GM21360 (cell line): ENCODE results near the gene HOMER1.

Source experiments
- ATAC-seq: cut with Tn5 transposase; IDR thresholded peaks from one replicate; pipeline ENCODE4 v1.9.1; 2021; ENCODE audit warnings: mild to moderate bottlenecking, moderate library complexity; ENCODE audit not compliant: unreplicated experiment

The HOMER1 gene

DNA sequence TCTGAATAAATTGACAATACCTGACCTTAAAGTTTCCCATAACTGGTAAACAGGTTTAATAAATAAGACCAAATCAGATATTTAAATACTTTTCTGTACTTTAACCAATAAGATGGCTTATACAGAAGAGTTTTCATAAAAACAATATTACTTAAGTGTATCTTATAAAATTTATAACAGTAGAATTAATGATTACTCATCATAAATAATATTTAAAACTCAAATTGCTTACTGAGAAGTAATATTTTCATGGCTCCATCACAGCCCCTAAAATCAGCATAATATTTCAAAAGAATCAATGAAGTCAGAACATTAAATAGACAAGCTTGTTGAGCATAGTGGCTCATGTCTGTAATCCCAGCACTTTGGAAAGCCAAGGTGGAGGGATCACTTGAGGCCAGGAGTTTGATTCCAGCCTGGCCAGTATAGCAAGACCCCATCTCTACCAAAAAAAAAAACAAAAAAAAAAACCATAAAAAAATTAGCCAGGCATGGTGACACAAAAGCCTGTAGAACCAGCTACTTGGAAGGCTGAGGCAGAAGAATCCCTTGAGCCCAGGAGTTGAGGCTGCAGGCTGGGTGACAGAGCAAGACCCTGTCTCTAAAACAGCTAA, 23.5 kb downstream of the HOMER1 start:
- no peak for ATAC-seq

DNA sequence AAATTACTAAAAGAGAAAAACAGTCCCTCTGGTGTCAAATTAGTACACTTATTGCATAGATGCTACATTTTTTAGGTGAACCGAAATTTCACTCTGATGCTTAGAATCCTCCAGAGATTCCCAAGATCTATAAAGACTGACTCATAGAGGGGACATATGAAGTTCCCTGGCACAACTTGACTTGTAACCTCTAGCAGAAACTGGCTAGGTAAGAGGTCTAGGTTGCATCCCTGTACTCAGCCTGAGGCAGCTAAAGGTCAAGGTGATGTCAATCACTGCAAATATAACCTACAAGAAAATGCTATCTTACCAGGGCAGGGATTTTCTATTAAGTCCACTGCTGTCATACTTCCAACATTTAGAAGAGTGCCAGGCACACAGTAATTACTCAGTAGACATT, 24.2 kb downstream of the HOMER1 start:
- no peak for ATAC-seq

DNA sequence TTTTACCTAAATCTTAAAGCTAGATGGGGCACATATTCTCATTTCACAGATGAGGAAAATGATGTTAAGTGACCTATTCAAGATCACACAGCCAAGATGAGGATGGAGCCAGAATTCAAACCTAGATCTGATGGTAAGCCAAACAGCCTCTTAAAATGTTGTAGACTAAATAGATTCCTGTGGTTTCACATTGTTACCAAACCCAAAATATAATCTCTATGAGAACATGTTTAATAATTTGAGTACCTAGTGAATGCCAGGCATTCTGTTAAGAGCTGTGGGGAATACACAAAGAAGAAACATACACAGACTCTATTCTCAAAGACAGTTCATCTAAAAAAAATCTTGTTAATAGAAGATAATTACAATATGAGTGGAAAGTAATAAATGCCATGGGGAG, 25.2 kb downstream of the HOMER1 start:
- ATAC-seq: no peak

DNA sequence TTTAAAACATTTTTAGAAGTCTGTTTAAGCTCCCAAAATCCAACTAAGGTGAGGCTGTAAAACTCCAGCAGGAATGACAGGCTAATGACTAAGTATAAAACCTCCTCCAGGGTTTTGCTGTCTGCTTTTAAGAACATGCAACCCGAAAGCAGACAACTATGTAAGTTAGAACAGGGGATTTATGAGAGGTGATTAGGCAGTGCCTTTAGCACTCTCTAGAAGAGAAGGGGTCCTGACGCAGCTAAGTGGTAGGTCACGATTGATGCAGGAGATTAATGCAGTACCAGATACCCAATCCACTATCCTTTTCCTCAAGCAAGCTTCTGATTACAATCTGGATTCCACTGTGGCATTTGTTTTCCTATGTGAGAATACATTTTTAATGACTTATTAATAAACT, 25.9 kb downstream of the HOMER1 start:
- ATAC-seq: no peak

DNA sequence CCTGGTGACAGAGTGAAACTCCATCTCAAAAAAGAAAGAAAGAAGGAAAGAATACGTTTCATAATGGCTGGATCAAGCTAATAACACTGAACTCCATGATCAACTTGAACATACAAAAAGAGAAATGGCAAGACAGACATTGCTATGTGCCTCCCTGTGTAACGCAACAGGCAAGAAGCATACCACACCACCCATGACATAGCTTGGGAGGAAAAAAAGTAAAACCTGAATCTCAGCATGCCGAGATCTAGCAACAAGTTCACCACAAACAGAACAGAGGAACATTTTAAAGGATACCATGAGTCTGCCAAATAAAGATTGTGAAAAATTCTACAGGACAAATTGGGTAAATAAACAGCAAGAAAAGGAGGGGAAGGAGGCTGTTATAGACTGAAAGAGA, 26.7 kb downstream of the HOMER1 start:
- ATAC-seq: no peak

DNA sequence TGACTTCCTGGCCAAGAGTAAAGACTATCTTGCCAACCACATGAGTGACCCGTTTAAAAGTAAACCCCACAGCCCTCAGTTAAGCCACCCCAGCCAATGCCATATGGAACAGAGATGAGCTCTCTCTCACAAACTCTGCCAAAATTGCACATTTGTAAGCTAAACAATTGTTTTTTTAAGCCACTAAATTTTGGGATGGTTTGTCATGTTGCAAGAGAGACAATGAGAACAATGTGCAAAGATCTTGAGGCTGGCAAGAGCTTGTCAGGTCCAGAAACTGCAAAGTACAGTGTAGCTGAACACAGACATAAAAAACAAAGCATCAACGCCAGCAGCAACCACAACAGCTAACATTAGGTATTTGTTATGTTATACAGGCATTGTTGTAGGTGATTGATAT, 27.8 kb downstream of the HOMER1 start:
- no peak for ATAC-seq

DNA sequence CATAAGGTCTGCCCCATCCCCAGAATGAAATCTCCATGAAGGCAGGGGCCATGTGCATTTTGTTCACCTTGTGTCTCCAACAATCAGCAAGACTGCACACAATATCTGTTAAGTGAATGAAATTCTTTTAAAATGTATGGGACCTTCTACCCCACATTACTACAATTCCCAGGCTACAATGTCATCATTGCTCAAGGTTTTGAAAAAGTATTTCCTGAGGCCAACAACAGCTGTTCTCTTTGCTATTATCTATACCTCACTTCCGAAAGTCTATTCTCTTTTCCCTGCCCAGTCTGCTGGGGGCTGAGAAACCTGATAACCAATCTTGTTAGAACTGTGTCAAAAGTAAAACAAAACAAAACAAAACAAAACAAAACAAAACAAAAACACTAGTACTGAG, 29.2 kb downstream of the HOMER1 start:
- ATAC-seq: no peak

DNA sequence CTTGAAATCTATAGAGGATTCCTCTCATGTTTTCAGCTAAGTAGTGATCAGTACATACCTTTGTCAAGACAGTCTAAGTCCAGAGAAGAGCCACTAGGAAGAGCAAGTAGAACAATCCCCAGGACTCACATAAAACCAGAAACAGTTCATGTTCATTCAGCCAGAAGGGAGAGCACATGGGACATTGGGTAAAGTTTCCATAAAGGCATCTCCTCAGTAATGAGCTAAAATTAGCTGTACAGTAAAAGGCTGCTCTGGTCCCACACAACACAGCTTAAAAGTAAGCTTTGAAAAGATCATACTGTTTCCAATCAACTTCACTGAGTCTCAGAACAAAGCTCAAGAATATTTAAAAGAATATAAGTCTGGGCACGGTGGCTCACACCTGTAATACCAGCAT, 32.4 kb downstream of the HOMER1 start:
- ATAC-seq: no peak

DNA sequence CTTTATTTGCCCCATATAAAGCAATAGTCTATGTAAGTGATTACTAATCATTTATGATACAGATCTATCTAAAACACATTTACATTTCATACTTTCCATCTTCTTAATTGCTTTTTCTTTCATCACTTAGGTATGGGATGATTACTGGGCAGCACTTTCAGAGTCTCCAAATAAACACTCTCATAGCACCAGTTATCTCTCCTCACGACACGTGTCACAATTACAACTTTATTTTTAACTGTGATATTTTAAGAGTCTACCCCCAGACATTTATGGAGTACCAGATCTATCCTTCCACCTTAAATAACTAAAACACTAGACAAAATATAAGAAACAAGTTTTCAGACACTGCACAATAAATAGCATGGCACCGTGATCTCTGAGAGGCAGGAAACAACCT, 32.9 kb downstream of the HOMER1 start:
- ATAC-seq: no peak

DNA sequence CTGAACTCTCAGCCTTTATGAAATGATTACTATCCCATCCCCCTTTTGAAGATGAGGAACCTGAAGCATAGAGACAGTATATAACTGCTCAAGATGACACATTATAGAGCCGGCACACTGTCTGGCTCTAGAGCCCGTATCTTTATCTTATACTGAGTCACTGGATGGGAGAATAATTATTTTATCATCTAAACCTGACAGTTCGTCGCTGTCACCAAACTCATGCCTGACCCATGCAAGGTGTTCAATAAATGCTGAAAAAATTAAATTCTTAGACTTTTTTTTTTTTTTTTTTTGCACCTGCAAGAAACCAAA, 38.8 kb downstream of the HOMER1 start:
- ATAC-seq: no peak

DNA sequence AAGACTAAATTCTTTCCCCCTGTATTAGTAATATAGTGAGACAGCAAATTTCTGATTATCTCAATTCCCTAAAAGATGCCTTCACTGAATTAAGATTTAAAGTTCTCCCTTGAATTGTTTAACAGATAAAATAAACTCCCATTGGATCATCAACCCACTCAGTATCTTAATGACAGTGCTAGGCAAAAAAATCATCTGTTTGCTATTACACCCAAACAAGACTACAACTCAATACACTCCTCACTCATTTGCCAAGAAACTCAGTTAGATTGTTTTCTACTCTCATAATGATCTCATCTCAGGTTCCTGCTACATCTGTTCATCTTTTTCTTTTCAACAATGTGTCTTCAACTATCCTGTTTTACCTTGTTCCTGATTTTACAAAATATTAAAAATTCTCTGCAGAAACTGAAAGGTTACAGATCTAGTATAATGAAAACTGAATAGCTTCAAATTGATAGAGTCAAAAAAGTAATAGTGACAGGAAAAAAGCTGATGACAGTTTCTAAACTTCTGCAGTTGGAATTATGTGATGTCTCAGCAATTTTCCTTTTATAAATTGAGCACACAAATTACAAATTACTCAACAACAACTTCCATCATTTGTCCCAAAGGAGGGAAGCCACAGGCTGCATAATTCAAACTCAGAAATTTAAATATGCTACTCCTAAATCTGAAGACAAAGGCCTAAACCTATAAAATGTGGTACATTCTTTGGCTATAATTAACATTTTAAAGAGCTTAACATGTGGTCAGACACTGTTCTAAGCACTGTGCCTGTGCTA, 39.4 kb downstream of the HOMER1 start:
- ATAC-seq: no peak

DNA sequence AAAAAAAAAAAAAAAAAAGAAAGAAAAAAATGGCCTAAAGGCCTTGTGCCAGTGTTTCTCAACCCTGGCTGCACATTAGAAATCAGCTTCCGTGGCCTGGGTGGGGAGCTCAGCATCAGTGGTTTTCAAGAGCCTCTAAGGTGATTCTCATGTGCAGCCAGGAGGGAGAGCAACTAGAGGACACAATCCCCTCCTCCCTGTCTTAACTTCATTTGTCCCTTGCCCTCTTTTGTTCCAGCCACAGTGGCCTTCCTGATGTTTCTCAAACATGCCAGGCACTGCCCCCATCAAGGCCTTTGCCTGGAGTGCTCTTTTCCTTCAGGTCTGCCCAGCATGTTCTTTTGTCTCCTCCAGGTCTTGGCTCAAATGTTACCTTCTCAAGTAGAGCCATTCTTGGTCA, 42.4 kb downstream of the HOMER1 start:
- ATAC-seq: no peak

DNA sequence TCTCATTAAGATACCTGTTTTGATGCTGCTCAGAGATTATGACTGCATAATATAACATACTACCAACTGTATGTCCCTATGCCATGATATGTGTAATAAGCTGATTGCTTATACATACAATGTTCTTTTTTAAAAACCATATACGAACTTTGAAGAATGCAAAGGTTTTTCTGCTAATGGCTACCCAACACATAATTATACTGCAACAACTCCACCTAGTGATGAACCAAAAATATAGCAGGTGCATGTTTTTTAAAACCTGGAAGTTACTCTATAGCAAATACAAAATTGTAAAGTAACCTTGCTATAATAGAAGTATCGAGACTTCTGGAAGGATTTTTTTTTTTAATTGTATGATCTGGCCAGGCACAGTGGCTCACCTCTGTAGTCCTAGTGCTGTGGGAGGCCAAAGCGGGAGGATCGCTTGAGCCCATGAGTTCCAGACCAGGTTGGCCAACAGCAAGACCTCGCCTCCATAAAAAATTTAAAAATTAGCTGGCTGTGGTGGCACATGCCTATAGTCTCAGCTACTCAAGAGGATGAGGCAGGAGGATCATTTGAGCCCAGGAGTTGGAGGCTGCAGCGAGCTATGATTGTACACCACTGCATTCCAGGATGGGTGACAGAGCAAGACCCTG, 49.1 kb downstream of the HOMER1 start:
- ATAC-seq: no peak

DNA sequence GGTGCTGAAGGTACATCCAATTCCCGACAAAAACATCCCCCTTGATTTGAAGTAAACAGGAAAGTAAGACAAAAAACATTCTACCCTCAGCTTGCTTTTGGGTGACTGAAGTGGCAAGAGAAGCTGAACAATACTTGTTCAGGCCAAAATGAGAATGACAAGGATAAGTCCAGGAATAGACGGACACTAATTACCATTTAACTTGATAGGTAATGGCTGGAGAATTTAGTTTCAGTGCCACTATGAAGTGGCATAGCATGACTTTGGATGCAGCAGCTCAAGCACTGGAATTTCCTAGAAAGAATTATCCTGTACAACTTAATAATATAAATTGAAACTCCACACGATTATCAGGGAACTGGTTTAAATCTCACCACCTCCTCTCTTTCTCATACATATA, 49.7 kb downstream of the HOMER1 start:
- no peak for ATAC-seq

DNA sequence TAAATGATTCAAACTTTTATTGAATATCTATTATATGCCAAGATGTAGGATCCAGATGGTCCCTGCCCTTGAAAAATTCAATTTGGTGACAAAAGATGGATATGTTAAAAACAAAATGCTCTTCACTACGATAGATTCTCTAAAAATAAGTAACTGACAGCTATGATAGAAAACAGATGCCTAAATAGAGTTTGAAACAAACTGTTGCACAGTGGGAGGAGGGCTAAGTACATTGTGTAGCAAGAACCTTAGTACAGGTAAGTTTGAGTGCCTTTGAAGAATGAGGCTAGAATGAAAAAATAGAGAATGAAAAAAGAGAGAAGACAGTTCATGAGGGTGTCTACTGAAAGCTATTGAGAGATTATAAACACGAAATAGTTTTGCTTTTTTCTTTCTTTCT, 54.3 kb downstream of the HOMER1 start:
- ATAC-seq: no peak

DNA sequence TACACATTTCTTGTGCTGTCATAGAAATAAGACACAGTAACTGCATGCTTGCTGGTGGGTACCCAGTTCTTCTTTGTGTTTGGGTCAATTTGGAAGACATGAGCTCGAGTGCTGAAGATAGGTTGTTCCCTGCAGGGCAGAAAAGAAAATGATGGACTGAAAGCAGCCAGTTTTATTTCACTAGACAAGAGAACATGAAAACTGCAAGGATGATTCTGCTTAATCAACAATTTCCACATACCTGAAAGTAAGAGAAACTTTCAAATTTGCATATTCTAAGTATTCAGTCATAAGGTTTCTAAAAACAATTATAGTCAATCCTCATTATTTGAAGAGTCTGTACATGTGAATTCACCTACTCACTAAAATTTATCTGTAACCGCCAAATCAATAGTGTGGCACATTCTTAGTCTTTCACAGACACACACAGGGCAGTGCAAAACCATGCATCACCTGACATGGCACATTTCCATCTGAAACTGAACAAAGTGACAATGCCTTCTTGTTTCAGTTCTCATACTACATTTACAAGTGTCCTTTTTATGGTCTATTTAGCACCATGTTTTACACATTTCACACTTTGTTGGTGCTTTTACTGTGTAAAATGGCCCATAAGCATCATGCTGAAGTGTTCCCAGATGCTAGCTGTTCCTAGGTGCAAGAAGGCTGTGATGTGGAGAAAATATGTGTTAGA, 56.9 kb downstream of the HOMER1 start:
- ATAC-seq: peak; percentile 68

DNA sequence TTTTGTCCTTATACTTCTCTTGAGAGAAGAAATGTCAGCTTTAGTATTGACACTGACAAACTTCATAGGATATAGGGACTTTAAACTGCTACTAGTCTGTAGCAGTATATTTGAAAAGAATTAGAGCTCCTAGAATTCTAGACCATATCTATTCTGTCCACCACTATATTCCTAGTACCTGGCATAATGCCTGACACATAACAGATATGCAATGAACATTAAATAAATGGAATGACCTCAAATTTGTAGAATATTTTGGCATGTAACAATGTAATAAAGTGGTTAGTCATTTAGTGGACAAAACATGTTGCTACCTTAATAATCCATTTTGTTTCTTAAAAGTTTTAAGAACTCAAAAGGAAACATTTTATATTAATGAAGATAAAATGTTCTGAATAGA, 57.5 kb downstream of the HOMER1 start:
- no peak for ATAC-seq

DNA sequence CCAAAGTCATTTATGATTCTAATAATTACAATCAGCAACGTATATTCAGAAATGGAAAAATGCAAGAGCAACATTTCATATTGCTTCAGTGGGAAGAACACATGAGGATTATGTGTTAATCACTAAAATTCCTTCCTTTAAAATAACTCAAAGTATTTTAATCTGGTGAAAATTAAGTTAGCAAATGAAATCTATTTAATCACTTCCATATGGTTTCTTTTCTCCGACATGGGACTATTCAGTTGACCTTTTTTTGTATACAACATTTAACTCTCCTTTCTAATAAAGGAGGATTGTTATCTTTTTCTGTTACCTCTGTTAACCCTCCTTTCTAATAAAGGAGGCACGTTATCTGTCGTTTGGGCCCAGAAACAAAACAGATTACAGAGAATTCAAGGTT, 59.9 kb downstream of the HOMER1 start:
- no peak for ATAC-seq

DNA sequence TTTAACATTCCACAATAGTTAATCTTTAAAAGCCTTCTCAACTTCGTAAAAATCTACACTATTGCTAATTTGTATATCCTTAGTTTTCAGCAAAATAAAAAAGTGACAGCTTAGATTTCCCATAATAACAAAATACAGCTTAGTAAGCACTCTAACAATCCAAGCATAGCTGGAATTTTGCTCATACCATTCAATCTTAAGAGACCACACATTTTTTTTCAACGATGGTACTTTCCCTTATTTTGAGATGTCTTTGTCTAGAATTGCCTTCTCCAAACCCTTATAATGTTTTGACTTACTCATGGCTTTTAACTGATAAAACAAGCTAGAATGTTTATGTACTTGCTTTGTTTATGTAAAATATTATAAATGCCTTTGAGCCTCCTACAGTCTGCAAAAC, 65.6 kb downstream of the HOMER1 start:
- ATAC-seq: no peak

DNA sequence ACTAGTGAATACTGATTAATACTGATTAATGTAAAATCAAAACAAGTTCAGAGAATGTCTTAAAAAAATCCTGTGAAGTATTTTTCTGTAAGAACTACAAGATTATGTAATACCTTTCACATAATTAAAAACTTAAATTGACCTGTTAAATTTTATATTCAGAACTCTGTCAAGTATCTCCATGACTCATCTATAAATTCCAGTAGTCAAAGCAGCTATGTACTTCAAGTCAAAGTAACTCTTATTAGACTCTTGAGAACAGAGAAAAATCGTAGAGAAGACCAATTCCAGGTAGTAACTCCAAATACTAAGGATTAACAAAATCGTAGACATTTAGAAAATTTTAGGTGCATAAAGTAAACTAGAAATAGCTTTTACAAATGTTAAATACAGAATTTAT, 77.1 kb downstream of the HOMER1 start:
- ATAC-seq: no peak

DNA sequence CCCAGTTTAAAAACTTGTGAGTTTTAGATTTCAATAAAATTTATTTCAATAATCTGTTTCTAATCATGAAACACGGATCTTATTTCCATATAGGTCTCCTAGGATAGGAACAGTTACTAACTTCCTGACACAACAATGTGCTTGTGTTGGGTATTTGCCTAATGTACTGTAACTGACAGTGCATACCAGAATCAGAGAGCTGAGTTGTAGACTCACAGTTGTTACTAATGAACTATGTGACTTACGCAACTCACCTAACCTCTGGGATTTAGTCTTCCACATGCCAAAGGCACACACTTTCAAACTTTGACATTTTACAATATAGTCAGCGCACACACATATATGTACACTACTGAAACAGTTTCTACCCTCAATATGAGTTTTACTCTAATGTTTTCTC, 77.7 kb downstream of the HOMER1 start:
- no peak for ATAC-seq

DNA sequence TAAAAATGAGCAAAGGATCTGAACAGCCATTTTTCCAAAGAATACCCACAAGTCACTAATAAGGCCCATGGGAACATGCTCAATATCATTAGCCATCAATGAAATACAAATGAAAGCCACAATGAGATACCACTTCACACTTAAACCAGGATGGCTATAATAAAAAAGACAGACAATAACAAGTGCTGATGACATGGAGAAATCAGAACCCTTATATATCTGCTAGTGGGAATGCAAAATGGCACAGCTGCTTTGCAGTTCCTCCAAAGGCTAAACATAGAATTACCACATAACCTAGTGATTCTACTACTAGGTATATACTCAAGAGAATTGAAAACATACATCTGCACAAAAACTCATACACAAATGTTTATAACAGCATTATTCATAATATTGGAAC, 83.7 kb downstream of the HOMER1 start:
- no peak for ATAC-seq
